WTC11 (cell line): ENCODE measurements around the gene DTNA.

Experiments
- CREM ChIP-seq: sonication (generic); formaldehyde crosslinking; IDR thresholded peaks from 2 replicates; pipeline ENCODE4 v1.8.1; 2022; ENCODE audit warnings: mild to moderate bottlenecking, missing genetic modification reagents, moderate library complexity
- FOXK1 ChIP-seq: sonication (generic); formaldehyde crosslinking; IDR thresholded peaks from 2 replicates; pipeline ENCODE4 v1.8.0; 2022; ENCODE audit warnings: mild to moderate bottlenecking, moderate library complexity, missing genetic modification reagents
- GABPB1 ChIP-seq: sonication (generic); formaldehyde crosslinking; IDR thresholded peaks from 2 replicates; pipeline ENCODE4 v1.8.1; 2023; ENCODE audit warnings: mild to moderate bottlenecking, missing genetic modification reagents
- JUN ChIP-seq: sonication (generic); formaldehyde crosslinking; IDR thresholded peaks from 2 replicates; pipeline ENCODE4 v1.8.0; 2023; ENCODE audit warnings: mild to moderate bottlenecking, missing genetic modification reagents
- NFE2L1 ChIP-seq: sonication (generic); formaldehyde crosslinking; IDR thresholded peaks from 2 replicates; pipeline ENCODE4 v1.8.1; 2023; ENCODE audit warnings: missing genetic modification reagents
- NR2C2 ChIP-seq: sonication (generic); formaldehyde crosslinking; IDR thresholded peaks from 2 replicates; pipeline ENCODE4 v1.8.0; 2022; ENCODE audit warnings: mild to moderate bottlenecking, missing genetic modification reagents
- SMAD3 ChIP-seq: sonication (generic); formaldehyde crosslinking; IDR thresholded peaks from 2 replicates; pipeline ENCODE4 v1.8.0; 2022; ENCODE audit warnings: missing genetic modification reagents, mild to moderate bottlenecking, borderline replicate concordance
- ZNF138 ChIP-seq: sonication (generic); formaldehyde crosslinking; conservative IDR thresholded peaks from 2 replicates; pipeline ENCODE4 v1.8.1; 2022; ENCODE audit warnings: mild to moderate bottlenecking, moderate library complexity, missing genetic modification reagents
- TF ChIP-seq, protein P1 (sequence below): fragments of 200-600 bp; IDR thresholded peaks from 2 replicates; pipeline ENCODE4 v1.8.0; 2022; ENCODE audit warnings: antibody characterized with exemption
- TF ChIP-seq, protein P2 (sequence below): sonication (generic); formaldehyde crosslinking; conservative IDR thresholded peaks from 2 replicates; pipeline ENCODE4 v1.8.1; 2023; ENCODE audit warnings: mild to moderate bottlenecking, low read depth, missing genetic modification reagents, moderate library complexity
- TF ChIP-seq, protein P3 (sequence below): sonication (generic); formaldehyde crosslinking; IDR thresholded peaks from 2 replicates; pipeline ENCODE4 v1.8.0; 2022; ENCODE audit warnings: mild to moderate bottlenecking, missing genetic modification reagents

DNA sequence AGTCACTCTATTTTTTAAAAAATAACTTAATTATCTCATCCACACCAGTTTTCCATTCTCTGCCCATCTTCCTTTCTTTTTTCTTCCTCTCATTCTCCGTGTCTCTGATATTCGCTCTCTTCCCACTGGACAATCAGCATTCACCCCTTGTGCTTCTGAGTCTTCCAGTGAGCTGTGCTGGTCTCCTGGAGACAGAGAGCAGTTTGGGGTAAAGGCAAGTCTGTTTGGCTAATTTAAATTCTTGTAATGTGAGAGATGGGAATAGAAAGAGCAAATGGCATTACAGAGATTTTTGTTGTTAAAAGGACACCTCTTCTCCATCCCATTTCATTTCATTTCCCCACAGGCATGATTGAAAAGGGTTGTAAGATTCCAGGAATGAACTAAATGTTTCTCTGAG lies 107.5 kb downstream of the DTNA start:
- TF ChIP-seq JUN (CRISPR knock-in tag) (no peak), SMAD3 (CRISPR knock-in tag) (no peak), CREM (no peak), ZNF138 (CRISPR knock-in tag) (no peak), NFE2L1 (CRISPR knock-in tag) (no peak), GABPB1 (CRISPR knock-in tag) (no peak), NR2C2 (CRISPR knock-in tag) (no peak), FOXK1 (CRISPR knock-in tag) (no peak)
- TF ChIP-seq, protein P1, sequence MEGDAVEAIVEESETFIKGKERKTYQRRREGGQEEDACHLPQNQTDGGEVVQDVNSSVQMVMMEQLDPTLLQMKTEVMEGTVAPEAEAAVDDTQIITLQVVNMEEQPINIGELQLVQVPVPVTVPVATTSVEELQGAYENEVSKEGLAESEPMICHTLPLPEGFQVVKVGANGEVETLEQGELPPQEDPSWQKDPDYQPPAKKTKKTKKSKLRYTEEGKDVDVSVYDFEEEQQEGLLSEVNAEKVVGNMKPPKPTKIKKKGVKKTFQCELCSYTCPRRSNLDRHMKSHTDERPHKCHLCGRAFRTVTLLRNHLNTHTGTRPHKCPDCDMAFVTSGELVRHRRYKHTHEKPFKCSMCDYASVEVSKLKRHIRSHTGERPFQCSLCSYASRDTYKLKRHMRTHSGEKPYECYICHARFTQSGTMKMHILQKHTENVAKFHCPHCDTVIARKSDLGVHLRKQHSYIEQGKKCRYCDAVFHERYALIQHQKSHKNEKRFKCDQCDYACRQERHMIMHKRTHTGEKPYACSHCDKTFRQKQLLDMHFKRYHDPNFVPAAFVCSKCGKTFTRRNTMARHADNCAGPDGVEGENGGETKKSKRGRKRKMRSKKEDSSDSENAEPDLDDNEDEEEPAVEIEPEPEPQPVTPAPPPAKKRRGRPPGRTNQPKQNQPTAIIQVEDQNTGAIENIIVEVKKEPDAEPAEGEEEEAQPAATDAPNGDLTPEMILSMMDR, result no peak
- TF ChIP-seq, protein P2, sequence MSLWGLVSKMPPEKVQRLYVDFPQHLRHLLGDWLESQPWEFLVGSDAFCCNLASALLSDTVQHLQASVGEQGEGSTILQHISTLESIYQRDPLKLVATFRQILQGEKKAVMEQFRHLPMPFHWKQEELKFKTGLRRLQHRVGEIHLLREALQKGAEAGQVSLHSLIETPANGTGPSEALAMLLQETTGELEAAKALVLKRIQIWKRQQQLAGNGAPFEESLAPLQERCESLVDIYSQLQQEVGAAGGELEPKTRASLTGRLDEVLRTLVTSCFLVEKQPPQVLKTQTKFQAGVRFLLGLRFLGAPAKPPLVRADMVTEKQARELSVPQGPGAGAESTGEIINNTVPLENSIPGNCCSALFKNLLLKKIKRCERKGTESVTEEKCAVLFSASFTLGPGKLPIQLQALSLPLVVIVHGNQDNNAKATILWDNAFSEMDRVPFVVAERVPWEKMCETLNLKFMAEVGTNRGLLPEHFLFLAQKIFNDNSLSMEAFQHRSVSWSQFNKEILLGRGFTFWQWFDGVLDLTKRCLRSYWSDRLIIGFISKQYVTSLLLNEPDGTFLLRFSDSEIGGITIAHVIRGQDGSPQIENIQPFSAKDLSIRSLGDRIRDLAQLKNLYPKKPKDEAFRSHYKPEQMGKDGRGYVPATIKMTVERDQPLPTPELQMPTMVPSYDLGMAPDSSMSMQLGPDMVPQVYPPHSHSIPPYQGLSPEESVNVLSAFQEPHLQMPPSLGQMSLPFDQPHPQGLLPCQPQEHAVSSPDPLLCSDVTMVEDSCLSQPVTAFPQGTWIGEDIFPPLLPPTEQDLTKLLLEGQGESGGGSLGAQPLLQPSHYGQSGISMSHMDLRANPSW (CRISPR knock-in tag), result no peak
- TF ChIP-seq, protein P3, sequence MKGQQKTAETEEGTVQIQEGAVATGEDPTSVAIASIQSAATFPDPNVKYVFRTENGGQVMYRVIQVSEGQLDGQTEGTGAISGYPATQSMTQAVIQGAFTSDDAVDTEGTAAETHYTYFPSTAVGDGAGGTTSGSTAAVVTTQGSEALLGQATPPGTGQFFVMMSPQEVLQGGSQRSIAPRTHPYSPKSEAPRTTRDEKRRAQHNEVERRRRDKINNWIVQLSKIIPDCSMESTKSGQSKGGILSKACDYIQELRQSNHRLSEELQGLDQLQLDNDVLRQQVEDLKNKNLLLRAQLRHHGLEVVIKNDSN, result no peak
